K562 (cell line): ENCODE measurements around the gene LINGO4. TPM values are rescaled to one million over a fixed set of nuclear protein-coding genes. Genes with fewer than 3 reads are reported as not detected.

Experiments used
- ATAC-seq: fragments of 200-7000 bp; cut with Tn5 transposase; 3 replicates; pipeline ENCODE4 v1.9.1; 2020; ENCODE audit warnings: moderate library complexity
- BruUV-seq: library from RNA; stranded (reverse); fragments of 400-500 nt; replicated peaks from 2 replicates; lab custom pipeline; 2021; lab: Mats Ljungman, UMichigan
- CTCF ChIA-PET: fragments of 300-600 bp; formaldehyde crosslinking; extraction: SDS; loops from one replicate; lab custom pipeline; 2021; ENCODE audit warnings: low intra/inter-chr PET ratio; lab: Yijun Ruan, JAX
- POLR2A ChIA-PET: fragments of 300-600, 350-650 bp; sonication (Branson Sonifier 250); formaldehyde crosslinking; extraction: SDS; loops from one replicate; lab custom pipeline; 2021; ENCODE audit warnings: antibody characterized with exemption, inconsistent platforms; lab: Yijun Ruan, JAX
- DNase-seq, 4 experiments: peaks; one replicate each; pipeline versions ENCODE4 v3.0.0 to v3.0.0-alpha.2; 2011 to 2018; ENCODE audit warnings: low spot score in 3 of 4, mixed read lengths in 3 of 4; ENCODE audit errors: extremely low read depth in 1 of 4
- FAIRE-seq: peaks from 2 replicates; lab custom pipeline; 2011; peaks lifted over from hg19 to GRCh38; lab: Jason Lieb, UNC
- H2AFZ ChIP-seq: 2 replicates; pipeline ENCODE4 v1.6.0; 2011; ENCODE audit warnings: low read depth, low read length, control low read depth, inconsistent platforms
- H3K27ac ChIP-seq: fragments of 200-600 bp; 3 replicates; pipeline ENCODE4 v1.8.0; 2011; ENCODE audit warnings: low read depth, mild to moderate bottlenecking, control low read depth, inconsistent platforms, low read length, moderate library complexity, mixed read lengths; ENCODE audit errors: extremely low read depth
- H3K27me3 ChIP-seq, 2 experiments: fragments of 300-600 bp in 1 of 2; 2 replicates in 1 of 2; 3 replicates in 1 of 2; pipeline versions ENCODE4 v1.6.0 to v1.8.0; 2011; ENCODE audit warnings: inconsistent platforms in 2 of 2, low read length in 2 of 2, mild to moderate bottlenecking in 1 of 2, mixed read lengths in 1 of 2, moderate library complexity in 1 of 2; ENCODE audit not compliant: control insufficient read depth in 2 of 2, insufficient read depth in 2 of 2
- H3K36me3 ChIP-seq: fragments of 300-600 bp; 3 replicates; pipeline ENCODE4 v1.8.0; 2011; ENCODE audit warnings: mild to moderate bottlenecking, low read length, inconsistent platforms; ENCODE audit not compliant: control insufficient read depth, insufficient read depth
- H3K4me1 ChIP-seq, 2 experiments: fragments of 200-600 bp in 1 of 2; replicated peaks in 1 of 2; 2 replicates in 1 of 2; 3 replicates in 1 of 2; pipeline versions ENCODE4 v1.5.1 to v1.8.0; 2011; ENCODE audit warnings: inconsistent platforms in 2 of 2, low read length in 2 of 2, mild to moderate bottlenecking in 1 of 2, mixed read lengths in 1 of 2, moderate library complexity in 1 of 2; ENCODE audit not compliant: control insufficient read depth in 2 of 2, insufficient read depth in 2 of 2
- H3K4me2 ChIP-seq: 2 replicates; pipeline ENCODE4 v1.6.1; 2011; ENCODE audit warnings: low read length, control low read depth, inconsistent platforms, mixed read lengths; ENCODE audit not compliant: insufficient read depth
- H3K4me3 ChIP-seq: fragments of 200-600 bp; sonication (generic), shearing (Covaris generic); 2 replicates; pipeline ENCODE4 v1.5.1; 2016; ENCODE audit warnings: control low read depth, inconsistent platforms
- H3K79me2 ChIP-seq: fragments of 200-600 bp; 3 replicates; pipeline ENCODE4 v1.8.0; 2011; ENCODE audit warnings: low read length, inconsistent platforms; ENCODE audit not compliant: control insufficient read depth, insufficient read depth
- H3K9ac ChIP-seq, 2 experiments: 2 replicates each; pipeline versions ENCODE4 v1.6.0 to v1.6.1; 2011; ENCODE audit warnings: low read depth in 2 of 2, low read length in 2 of 2, control low read depth in 1 of 2, inconsistent platforms in 1 of 2, mild to moderate bottlenecking in 1 of 2, mixed read lengths in 1 of 2; ENCODE audit not compliant: insufficient read depth in 1 of 2
- H3K9me1 ChIP-seq: one replicate; pipeline ENCODE4 v1.6.0; 2011; ENCODE audit warnings: inconsistent platforms, mild to moderate bottlenecking, low read length, moderate library complexity; ENCODE audit not compliant: control insufficient read depth, insufficient read depth
- H3K9me3 ChIP-seq: replicated peaks from 2 replicates; pipeline ENCODE4 v1.5.1; 2011; ENCODE audit warnings: low read depth, low read length, inconsistent platforms; ENCODE audit not compliant: control insufficient read depth, insufficient read depth
- H4K20me1 ChIP-seq: replicated peaks from 2 replicates; pipeline ENCODE4 v1.6.1; 2011; ENCODE audit warnings: low read length, inconsistent platforms, mixed read lengths; ENCODE audit not compliant: control insufficient read depth, insufficient read depth
- CAMTA2 ChIP-seq: fragments of 250-450 bp; sonication (Bioruptor Pico); conservative IDR thresholded peaks from 2 replicates; pipeline ENCODE4 v1.5.1; 2022
- CBX5 ChIP-seq: IDR thresholded peaks from 2 replicates; pipeline ENCODE4 v1.6.1; 2014; ENCODE audit warnings: low read depth, borderline replicate concordance
- KLF16 ChIP-seq: IDR thresholded peaks from 2 replicates; pipeline ENCODE4 v1.6.1; 2016; ENCODE audit warnings: antibody characterized with exemption
- POU5F1 ChIP-seq: fragments of 150-350 bp; IDR thresholded peaks from 2 replicates; pipeline ENCODE4 v1.6.1; 2014; ENCODE audit warnings: borderline replicate concordance, low read length, low read depth, mild to moderate bottlenecking; ENCODE audit not compliant: partially characterized antibody
- RAD21 ChIP-seq, 2 experiments: fragments of 250-450 bp in 1 of 2; fragments of 450-650 bp in 1 of 2; sonication (Bioruptor Pico) in 1 of 2; formaldehyde crosslinking in 1 of 2; IDR thresholded peaks in 1 of 2; conservative IDR thresholded peaks in 1 of 2; 2 replicates each; pipeline versions ENCODE4 v1.4.0 to v1.8.0; 2020 to 2022; ENCODE audit warnings: mild to moderate bottlenecking in 2 of 2, moderate library complexity in 1 of 2
- SAP30 ChIP-seq: fragments of 200-600 bp; sonication (generic); IDR thresholded peaks from 2 replicates; pipeline ENCODE4 v1.6.1; 2012; ENCODE audit warnings: borderline replicate concordance, low read depth, mild to moderate bottlenecking, moderate library complexity, low read length, control low read depth, inconsistent platforms; ENCODE audit not compliant: insufficient read depth, poor library complexity, severe bottlenecking
- SETDB1 ChIP-seq: IDR thresholded peaks from one replicate; pipeline ENCODE4 v1.6.1; 2012; ENCODE audit warnings: low read length, control low read depth, inconsistent platforms
- TAL1 ChIP-seq: fragments of 450-650 bp; IDR thresholded peaks from 2 replicates; pipeline ENCODE4 v1.6.1; 2016; ENCODE audit warnings: mild to moderate bottlenecking
- TSC22D4 ChIP-seq: fragments of 450-650 bp; IDR thresholded peaks from 2 replicates; pipeline ENCODE4 v1.6.1; 2016; ENCODE audit warnings: missing genetic modification characterization, missing biosample characterization, control low read depth
- ZKSCAN3 ChIP-seq: fragments of 250-450 bp; sonication (Bioruptor Pico); IDR thresholded peaks from 2 replicates; pipeline ENCODE4 v1.4.0; 2020
- WGBS: fragments of 100-300 bp; shearing (Covaris generic); methylation state at CpG from one replicate; pipeline ENCODE4 v1.1.6; 2016; ENCODE audit warnings: low coverage, mixed read lengths; ENCODE audit not compliant: insufficient coverage; ENCODE audit errors: missing lambda C conversion rate; 5-methylcytosine and 5-hydroxymethylcytosine counted together
- in situ Hi-C: fragments of 300-500 bp; cut with MboI; formaldehyde crosslinking; loops from 4 replicates; pipeline ENCODE4 v1.15.0; 2018; ENCODE audit warnings: inconsistent platforms, mixed read lengths
- intact Hi-C: fragments of 100-400 bp; cut with micrococcal nuclease; formaldehyde crosslinking; loops from 2 replicates; pipeline ENCODE4 v1.14.2; 2022
- polyA plus RNA-seq, 8 experiments: library from polyadenylated mRNA; depleted of rRNA in 4 of 8; stranded (reverse) in 5 of 8; unstranded in 3 of 8; fragments of >200 nt; fragmentation: Nextera tagmentation in 2 of 8; fragmentation: Illumina TruSeq in 1 of 8; extraction: Ambion mirVana in 2 of 8; extraction: Trizol in 1 of 8; gene quantifications; 2 replicates each; pipeline versions ENCODE4 v1.2.1 to v1.2.3, GENCODE V29; 2011 to 2014; ENCODE audit warnings: inconsistent platforms in 1 of 8, missing spikeins in 1 of 8
- total RNA-seq, 7 experiments: library from RNA; depleted of rRNA in 6 of 7; stranded (reverse); fragments of >200 nt in 6 of 7; fragmentation: Illumina TruSeq in 2 of 7; extraction: Trizol in 2 of 7; gene quantifications; 2 replicates each; pipeline versions ENCODE4 v1.2.1 to v1.2.3, GENCODE V29; 2011 to 2021; ENCODE audit warnings: low replicate concordance in 1 of 7
- TF ChIP-seq, protein P1 (sequence below), 2 experiments: fragments of 450-650 bp; IDR thresholded peaks; 2 replicates each; pipeline ENCODE4 v1.6.1; 2016

LINGO4 gene
- total and polyA plus RNA-seq, 9 of the 15 experiments (the other 6 are each of a cell fraction or from before 2014, with no cell fraction given) = not detected

- H4K20me1 ChIP-seq = peaks cover 9% of the 10 kb centered on the region; the same call in 1 of the 2 replicates
- 5% methylated on average over 6 of the region's 7 CpGs for WGBS
- ChIA-PET POLR2A (interaction anchor here (1.0 to 1.1 kb wide), 2 partner anchors 10 to 13 kb away, joined by 3 read pairs; no protein-coding TSS in a partner anchor), CTCF (no interaction called here)
- H3K79me2 ChIP-seq = no peaks in the 10 kb centered on the region
- ATAC-seq (no peak), DNase-seq (no peak), FAIRE-seq (no peak)
- H3K9me1 ChIP-seq = no peaks in the 10 kb centered on the region
- TF ChIP-seq CBX5 (no peak), CAMTA2 (CRISPR knock-in tag) (no peak), SAP30 (no peak), RAD21 (CRISPR knock-in tag; conservative IDR thresholded peaks at IDR 0.05 in 1 of 2, IDR thresholded peaks at IDR 0.05 in 1 of 2) (no peak), TSC22D4 (no peak), TAL1 (no peak), SETDB1 (no peak), POU5F1 (no peak), ZKSCAN3 (CRISPR knock-in tag) (no peak), KLF16 (no peak)
- TF ChIP-seq, protein P1, sequence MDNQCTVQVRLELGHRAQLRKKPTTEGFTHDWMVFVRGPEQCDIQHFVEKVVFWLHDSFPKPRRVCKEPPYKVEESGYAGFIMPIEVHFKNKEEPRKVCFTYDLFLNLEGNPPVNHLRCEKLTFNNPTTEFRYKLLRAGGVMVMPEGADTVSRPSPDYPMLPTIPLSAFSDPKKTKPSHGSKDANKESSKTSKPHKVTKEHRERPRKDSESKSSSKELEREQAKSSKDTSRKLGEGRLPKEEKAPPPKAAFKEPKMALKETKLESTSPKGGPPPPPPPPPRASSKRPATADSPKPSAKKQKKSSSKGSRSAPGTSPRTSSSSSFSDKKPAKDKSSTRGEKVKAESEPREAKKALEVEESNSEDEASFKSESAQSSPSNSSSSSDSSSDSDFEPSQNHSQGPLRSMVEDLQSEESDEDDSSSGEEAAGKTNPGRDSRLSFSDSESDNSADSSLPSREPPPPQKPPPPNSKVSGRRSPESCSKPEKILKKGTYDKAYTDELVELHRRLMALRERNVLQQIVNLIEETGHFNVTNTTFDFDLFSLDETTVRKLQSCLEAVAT (IDR thresholded peaks at IDR 0.05) = no peak
- no peak overlapping the region for H3K27ac ChIP-seq
- intact Hi-C loops (no loop called here), in situ Hi-C loops (no loop called here)
- no TSS peak for BruUV-seq
- H3K9me3 ChIP-seq = no peaks in the 10 kb centered on the region
- H3K36me3 ChIP-seq = no peaks in the 10 kb centered on the region
- no peak overlapping the region for H2AFZ ChIP-seq
- H3K4me2 ChIP-seq = no peak overlapping the region
- H3K4me3 ChIP-seq = no peak overlapping the region
- H3K27me3 ChIP-seq = peaks cover 62 to 82% of the 10 kb centered on the region in 2 experiments
- H3K9ac ChIP-seq = no peak overlapping the region
- peaks cover 0 to 3% of the 10 kb centered on the region in 2 experiments; a peak in 2 of 5 replicates for H3K4me1 ChIP-seq
Observed at GRCh38 chr1:151819976-151820623, 14.9 kb upstream of the LINGO4 start.
